Astrocyte (in vitro differentiated cells and primary cell): ENCODE measurements around the gene ABCA1.

Source experiments
- CTCF ChIP-seq: IDR thresholded peaks from 2 replicates; pipeline ENCODE4 v1.5.1; 2011; ENCODE audit warnings: low read depth, mild to moderate bottlenecking, inconsistent platforms, low read length, moderate library complexity; ENCODE audit not compliant: insufficient read depth
- EZH2 ChIP-seq: IDR thresholded peaks from 2 replicates; pipeline ENCODE4 v1.6.1; 2012; ENCODE audit warnings: mild to moderate bottlenecking, low read length, inconsistent platforms; ENCODE audit not compliant: insufficient read depth

- TF ChIP-seq CTCF = no peak
- no peak for TF ChIP-seq EZH2
Measured at GRCh38 chr9:104748359-104749031, 179.5 kb downstream of the ABCA1 start.
